HG03159 (cell line): ENCODE measurements around the gene UBE2S.
A peak's percentile ranks its signal among the peaks of the same experiment; 100 is the strongest.

Experiments
- ATAC-seq: cut with Tn5 transposase; IDR thresholded peaks from one replicate; pipeline ENCODE4 v1.9.1; 2021; ENCODE audit warnings: mild to moderate bottlenecking, moderate library complexity; ENCODE audit not compliant: unreplicated experiment

Gene UBE2S

DNA sequence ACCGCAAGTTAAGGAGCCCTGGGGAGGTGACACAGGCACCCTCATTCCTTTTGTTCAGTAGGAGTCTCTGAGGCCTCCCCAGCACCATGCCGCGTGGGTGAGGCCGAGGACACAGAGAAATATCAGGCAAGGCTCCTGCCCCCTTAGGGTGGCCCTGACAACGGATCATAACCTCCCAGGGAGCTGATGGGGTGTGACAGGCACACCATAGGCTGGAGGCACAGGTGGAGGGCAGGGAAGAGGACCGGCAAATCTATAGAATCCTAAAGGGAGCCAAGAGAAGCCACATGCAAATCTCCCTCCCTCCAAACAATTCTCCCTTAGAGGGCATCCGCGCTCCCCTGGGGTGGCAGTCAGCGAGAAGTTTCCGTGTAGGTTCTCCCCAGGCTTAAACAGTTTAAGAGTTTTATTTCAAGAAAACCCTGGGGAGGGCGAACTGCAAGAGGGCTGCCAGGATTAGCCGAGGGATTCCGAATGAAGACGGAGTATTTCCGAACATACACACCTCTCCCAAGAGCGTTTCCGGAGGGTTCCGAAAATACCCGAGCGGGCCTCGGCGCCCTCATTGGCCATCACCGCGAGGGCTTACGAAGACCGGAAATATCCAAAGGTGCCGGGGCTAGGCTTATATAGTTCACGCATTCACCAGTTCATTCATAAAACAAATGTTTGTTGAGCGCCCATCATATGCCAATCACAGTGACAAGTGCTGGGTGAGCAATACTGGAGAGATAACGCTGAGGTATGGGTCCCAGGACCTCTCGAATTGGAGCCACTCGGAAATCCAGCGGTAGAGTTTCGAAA is 22.5 kb downstream of the UBE2S start:
- peak; percentile 54 for ATAC-seq

DNA sequence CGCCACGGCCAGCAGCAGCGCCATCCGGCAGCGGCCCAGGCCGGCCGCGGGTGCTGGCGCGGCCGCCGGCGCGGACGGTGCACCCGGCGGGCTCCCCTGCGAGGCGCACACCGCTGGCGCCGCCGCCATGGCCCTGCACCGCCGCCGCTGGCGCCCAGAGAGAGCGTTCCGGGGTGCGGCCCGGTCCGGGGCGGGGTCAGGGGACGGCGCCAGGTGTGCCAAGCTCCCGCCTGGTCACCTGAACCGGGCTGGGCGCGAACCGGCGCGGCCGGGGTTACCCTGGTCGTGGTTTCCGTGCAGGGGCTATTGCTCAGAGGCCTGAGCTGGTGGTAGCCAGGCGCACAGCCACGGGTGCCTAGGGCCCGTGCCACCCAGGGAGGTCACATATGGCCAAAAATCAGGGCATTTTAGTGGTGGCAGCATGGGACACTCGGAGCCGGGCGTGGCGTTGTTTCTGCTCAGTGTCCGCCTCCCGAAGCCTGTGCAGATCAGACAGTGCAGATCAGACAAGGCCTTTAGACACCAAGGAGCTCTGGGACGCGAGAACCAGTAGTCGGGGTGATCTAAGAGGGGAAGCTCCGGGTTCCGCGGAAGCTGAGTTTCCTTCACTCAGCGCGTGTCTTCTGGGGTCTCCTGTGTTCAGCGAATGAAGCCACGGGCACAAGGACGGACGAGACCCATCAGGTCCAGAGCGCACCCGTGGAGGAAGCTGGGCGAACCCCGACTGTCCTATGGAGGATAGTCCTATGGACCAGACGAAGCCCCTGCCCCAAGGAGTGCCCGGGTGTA is 23.3 kb downstream of the UBE2S start, which contains the start of gene TMEM238:
Gene TMEM238 (minus strand): TSS at position 162 of the 789 bp plus-strand sequence. CDS start 33 bp downstream, at position 129.
- no peak for ATAC-seq

DNA sequence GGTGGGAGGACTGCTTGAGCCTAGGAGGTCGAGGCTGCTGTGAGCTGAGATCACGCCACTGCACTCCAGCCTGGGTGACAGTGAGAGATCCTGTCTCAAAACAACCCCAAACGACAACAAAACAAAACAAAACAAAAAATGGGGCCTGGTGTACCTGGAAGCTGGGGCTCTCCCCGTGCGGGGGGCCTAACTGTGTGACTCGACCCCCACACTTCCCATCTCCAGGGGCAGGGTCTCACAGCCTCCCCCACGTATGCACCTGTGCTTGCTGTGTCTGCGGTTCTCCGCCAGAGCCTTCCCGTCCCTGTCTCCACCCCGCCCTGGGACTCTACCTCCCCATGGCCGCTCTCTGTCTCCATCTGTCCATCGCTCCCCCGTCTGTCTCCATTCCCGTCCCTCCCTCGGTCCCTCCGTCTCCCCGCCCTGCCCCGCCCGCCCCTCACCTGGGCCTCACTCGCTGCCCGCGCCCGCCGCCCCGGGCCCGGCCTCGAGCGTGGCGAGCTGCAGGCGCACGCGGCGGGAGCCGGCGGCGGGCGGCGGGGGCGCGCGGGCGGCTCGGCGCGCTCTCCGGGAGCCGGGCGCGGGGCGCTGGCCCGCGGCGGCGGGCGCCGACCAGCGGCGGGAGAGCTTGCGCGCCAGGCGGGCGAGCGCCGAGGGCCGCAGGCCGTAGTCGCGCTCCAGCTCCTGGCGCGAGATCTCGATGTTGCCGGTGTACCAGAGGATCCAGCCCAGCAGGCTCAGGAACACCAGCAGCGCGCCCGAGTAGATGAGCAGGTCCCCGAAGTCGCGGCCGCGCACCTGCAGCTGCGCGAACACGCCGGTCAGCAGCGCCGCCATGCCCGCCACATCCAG is 24.1 kb downstream of the UBE2S start:
- ATAC-seq = no peak

DNA sequence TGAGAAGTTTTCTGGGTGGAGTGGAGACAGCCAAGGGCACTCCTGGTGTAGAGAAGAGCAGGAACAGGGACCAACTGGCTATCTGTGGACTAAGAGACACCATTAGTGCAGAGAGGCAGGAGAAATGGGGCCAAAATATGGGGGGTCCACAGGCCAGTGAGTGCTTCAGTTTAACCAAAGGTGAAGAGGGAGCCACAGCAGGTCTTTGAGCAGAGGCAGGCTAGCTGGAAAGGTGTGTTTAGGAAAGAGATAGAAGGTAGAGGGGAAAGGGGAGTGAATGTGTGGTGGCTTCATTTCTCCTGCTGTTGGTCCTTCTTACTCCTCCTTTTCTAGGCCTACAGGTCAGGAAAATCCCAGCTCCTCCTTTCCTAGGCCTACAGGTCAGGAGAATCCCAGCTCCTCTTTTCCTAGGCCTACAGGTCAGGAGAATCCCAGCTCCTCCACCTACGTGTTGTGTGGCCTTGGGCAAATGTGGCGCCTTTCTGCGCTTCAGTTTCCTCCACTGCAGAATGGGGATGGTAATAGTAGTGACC is 25.0 kb downstream of the UBE2S start:
- ATAC-seq = no peak

DNA sequence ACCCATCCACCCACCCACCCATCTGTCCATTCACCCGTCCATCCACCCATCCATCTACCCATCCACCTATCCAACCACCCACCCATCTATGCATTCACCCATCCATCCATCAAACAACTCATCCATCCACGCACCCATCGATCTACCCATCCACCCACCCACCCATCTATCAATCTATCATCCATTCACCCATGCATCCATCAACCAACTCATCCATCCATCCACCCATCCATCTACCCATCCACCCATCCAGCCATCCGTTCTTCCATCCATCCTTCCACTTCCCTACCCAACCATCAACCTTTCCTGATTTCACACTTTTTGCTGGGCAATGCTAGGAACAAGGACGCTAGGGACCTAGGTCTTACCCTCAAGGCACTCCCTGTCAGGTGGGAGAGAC is 25.6 kb downstream of the UBE2S start:
- no peak for ATAC-seq

DNA sequence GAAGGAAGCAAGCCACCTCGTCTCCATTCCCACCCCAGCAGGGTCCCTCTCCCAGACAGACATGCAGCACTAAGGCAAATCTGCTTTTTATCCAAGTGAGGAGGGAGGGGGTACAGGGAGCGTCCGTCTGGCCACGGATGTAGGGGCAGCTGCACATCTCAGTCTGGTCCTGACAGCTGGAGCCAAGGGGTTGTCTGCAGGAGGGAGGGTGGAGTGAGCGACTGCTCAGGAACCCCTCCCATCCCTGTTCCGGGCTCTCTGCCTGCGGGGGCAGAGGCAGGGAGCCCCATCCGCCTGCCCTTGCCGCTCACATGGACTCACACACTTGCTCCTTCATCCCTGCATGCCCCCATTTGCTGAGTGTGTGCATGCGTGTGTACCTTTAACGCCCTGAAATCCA is 28.4 kb downstream of the UBE2S start:
- ATAC-seq = no peak

DNA sequence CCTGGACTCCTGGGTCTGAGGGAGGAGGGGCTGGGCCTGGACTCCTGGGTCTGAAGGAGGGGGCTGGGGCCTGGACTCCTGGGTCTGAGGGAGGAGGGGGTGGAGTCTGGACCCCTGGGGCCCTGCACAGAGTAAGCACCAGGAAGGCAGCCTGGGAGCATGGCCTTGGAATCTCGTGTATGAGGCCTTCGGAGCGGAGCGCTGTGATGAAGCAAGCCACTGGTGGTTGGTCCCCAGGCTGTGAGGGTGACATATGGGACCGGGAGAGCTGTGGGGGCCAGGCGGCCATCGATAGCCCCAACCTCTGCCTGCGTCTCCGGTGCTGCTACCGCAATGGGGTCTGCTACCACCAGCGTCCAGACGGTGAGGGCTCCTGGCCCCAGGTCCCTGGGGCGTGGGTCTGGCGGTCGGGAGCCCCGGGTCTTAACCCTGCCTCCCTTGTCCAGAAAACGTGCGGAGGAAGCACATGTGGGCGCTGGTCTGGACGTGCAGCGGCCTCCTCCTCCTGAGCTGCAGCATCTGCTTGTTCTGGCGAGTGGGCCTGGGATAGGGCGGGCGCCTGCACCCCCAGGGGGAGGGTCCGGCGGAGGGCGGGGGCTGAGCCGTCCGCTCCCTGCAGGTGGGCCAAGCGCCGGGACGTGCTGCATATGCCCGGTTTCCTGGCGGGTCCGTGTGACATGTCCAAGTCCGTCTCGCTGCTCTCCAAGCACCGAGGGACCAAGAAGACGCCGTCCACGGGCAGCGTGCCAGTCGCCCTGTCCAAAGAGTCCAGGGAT is 30.0 kb downstream of the UBE2S start:
- ATAC-seq = no peak

DNA sequence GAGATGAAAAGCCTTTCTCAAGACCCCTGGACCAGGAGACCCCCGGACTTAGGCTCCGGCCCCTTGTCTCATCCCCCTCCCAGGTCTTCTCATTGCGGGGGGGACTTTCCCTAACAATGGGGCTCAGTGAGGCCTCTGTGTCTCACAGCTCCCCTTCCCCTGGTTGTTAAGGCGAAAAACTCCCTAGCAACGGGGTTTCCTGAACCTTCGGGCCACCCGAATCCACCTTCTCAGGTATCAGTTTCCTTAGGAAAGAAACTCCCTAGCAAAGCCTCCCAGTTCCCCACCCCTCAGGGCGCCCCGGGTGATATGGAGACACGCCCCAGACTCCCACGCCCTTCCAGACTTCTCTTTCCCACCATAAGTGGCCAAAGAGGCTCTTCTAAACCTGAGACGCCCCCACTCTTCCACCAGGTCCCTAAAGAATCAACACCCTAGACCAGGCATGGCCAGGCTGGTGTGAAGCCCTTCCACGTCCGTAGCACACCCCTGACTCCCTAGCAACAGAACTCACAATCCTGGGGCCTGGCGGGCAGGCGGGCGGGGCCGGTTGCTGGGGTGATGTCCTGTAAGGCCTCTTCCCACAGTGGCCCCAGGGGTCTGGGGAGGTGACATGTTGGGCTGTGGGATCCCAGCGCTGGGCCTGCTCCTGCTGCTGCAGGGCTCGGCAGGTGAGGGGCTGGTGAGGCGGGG is 31.2 kb downstream of the UBE2S start, which contains the start of gene TMEM190:
Gene TMEM190 (plus strand): TSS at position 586 of the 693 bp plus-strand sequence. CDS start 28 bp downstream, at position 614.
- ATAC-seq = no peak

DNA sequence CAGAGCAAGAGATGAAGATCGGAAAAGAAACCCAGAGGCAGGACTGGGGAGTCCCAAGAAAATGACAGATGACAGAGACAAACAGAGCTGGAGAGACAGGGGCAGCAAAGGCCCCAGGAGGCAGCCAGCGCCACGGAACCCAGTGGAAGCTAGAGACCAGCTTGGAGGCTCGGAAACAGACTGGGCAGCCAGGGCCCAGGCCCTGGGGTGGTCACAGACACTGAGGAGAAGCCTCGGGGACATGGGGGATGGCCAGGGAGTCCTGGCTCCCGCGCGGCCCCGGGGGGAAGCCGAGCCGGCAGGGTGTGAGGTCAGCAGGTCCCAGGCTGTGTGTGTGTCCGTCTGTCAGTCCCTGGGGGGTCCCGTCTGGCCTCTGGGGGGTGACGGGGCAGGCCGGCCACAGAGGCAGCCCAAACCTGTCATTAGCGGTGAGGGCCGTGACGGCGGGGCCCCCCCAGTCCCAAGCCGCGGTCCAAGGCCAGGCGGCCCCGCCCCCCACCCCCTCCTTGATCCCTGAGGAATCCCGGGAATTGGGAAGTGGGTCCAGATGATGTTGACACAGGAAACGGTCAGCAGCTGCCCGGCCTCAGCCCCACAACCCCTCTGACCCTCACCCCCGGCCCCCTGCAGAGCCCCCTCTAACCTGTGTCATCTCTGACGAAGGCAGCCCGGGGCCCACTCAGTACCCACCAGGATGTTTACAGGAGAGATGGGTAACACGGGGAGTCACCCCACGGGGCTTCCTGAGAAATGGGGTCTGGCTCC is 33.4 kb downstream of the UBE2S start:
- ATAC-seq = no peak

DNA sequence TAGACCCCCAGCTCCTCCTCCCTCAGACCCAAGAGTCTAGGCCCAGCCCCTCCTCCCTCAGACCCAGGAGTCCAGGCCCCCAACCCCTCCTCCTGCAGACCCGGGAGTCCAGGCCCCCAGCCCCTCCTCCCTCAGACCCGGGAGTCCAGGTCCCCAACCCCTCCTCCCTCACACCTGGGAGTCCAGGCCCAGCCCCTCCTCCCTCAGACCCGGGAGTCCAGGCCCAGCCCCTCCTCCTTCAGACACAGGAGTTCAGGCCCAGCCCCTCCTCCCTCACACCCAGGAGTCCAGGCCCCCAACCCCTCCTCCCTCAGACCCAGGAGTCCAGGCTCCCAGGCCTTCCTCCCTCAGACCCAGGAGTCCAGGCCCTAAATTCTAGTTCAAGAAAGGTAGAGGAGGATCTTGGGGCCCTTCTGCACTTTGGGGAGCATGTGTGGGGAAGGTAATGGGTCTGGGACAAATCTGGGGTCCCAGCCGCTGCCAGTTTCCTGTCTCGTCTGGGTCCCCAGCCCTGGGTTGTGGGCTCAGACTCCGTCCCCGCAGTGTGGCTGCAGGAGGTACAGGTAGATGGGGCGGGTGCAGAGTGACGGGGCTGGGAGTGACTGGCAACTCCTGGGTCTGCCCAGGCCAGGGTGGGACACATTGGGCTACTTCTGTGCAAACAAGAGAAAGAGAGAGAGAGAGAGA is 34.1 kb downstream of the UBE2S start:
- ATAC-seq = no peak

DNA sequence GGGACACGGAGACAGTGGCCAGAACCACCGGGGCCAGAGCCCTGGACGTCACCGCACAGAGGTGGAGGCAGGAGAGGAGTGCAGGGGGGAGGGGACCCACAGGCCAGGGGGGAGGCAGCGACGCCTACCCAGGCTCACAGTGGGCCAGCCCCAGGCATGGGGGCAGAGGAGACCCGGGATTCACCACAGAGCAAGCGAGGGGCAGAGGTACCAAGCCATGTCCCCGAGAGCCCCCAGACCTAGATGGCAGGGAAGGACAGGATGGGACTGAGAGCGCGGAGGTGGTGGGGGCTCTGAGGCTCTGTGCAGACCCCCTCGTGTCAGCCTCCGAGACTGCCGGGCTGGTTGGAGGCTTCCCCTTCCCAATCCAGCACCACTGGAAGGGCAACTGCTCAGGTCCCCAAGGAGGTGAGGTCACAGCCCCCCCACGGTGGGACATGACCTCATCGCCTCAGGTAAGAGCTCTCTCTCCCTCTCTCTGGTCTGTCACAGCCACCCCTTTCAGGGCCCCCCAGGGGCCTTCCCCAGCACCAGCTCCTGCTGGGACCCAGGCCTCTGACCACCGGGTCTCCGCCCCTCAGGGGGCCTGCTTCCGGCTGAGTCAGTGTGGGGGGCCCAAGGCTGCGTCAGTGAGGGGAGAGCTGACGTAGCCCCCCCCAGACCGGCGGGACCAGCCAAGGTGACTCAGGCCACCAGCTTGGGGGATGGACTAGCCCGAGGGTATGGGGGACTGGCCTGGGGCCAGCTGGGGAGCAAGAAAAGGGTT is 35.1 kb downstream of the UBE2S start:
- no peak for ATAC-seq

DNA sequence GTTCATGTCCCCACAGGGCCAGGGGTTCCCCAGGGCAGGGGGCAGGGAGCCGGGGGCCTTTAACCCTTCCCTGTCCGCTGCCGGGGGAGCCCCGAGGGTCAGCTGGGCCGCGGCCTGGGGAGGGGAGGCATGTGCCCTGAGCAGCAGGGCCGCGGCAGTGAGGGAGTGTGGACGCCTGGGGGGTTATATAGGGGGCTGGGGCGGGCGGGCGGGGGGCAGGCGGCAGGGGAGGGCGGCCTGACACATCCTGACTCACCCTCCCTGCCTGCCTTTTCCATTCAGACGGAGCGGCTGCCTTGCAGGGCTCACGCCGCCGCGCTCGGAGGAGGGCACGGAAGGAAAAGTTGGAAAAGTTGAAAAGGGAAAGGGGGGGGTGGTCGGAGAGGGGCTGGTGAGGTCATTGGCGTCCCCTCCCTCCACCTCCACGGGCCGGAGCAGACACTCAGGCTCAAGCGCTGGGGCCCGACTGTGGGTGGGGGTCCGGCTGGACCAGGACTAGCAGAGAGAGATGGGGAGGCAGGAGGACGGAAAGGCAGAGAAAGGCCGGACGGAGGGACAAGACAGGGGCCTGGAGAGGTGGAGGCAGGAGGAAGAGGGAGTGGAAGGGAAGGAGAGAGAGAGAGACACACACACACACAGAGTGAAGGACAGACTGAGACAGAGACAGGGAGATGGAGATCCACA is 37.1 kb downstream of the UBE2S start, which contains the start of gene IL11:
Gene IL11 (minus strand): TSS at position 159 of the 684 bp plus-strand sequence. CDS start 153 bp downstream, at position 6.
- no peak for ATAC-seq

DNA sequence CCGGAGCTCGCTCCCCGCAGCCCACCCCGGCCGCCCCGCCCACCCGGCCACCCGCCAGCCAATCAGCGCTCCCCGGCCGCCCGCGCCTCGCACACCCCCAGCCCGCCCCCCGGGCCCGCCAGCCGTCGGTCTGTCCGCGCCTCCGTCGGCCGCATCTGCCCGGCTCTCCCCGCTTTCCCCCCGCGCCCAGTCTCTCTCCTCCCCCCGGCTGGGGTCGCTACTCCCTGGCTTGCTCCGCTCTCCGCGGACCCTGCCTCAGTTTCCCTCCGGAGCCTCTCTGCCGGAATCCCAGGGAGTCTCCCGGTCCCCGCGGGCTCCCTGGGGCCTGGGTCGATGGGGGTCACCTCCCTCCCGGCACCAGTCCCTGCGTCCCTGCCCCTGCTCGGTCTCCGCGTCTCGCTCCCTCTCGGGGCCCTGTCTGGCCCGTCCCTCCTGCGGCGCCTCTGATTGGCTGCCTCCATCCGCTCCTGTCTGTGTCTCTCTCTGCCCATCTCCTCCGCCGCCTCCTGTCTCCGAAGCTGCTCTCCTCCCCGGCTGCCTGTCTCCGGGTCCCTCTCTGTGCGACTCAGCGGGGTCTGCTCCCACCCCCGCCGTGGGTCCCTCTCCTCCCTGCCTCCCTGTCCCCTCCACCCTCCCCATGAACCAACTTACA is 37.8 kb downstream of the UBE2S start:
- no peak for ATAC-seq

DNA sequence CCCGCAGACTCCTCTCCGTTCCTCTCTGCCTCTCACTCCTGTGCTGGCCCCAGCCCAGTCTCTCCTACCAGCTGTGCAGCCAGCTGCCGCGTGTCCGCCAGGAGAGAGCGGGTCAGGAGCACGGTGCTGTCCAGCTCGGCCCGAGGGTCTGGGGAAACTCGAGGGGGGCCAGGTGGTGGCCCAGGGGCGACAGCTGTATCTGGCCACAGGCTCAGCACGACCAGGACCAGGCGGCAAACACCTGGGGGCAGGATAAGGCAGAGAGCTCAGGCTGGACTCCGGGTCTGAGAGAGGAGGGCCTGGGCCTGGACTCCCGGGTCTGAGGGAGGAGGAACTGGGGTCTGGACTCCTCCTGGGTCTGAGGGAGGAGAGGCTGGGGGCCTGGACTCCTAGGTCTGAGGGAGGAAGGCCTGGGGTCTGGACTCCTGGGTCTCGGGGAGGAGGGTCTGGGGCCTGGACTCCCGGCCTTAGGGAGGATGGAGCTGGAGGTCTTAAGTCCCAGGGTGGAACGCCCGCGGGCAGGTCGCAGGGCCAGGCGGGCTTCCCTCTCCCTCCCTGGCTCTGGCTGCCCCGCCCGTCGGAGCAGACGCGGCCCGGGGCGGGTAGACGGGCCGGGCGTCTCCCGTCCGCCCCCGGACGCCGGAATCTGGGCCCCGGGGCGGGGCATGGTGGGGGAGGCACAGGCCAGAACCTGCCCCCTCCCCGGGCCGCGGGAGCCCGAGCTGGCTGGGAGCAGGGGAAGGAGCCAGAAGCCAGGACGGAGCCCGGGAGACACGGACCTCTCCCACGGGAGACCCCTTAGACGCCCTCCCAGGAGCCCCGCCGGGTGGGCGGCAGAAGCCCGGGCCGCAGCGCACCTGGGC is 38.7 kb downstream of the UBE2S start:
- ATAC-seq = no peak

DNA sequence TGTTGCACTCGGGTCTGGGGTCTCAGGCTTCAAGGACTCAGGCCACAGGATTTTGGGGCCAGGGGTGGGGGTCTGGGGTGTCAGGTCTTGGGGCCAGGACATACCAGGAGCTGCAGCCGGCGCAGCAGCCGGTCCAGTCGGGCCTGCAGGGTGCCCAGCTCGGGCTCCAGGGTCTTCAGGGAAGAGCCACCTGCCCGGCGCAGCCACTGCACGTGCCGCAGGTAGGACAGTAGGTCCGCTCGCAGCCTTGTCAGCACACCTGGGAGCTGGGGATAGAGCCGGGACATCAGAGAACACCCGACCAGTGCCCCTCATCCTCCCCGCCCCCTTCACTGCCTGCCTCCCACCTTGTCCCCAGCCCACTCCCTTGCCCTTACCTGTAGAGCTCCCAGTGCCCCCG is 39.5 kb downstream of the UBE2S start:
- ATAC-seq = no peak
